ENCODE data around the gene IPO5. TPM values are rescaled to one million over a fixed set of nuclear protein-coding genes. Genes with fewer than 3 reads are reported as not detected.
A peak's percentile ranks its signal among the peaks of the same experiment; 100 is the strongest.

The IPO5 gene
- total RNA-seq, 1 experiment from 2014 or later, result 155 TPM

- no peak overlapping the region for H3K9ac ChIP-seq (ENCODE audit: low read length)
- BruUV-seq (replicated peaks), result no TSS peak
These were observed 18.0 kb downstream of the IPO5 start for GRCh38 chr13:97971519-97971918.

GRCh38 chr13:97974773-97975172 lies 21.3 kb downstream of the IPO5 start:
- H3K4me2 ChIP-seq (ENCODE audit: low read length), result no peak overlapping the region
- intact Hi-C loops (cut with micrococcal nuclease), result loop anchor here (5.0 kb wide), 1 partner anchor 48 kb away; no protein-coding TSS in a partner anchor
- TF ChIP-seq EZH2 (IDR thresholded peaks at IDR 0.05; ENCODE audit: low read length, unreplicated experiment) (no peak), CTCF (conservative IDR thresholded peaks at IDR 0.05; ENCODE audit: low read depth, low read length) (no peak), EZH2phosphoT487 (IDR thresholded peaks at IDR 0.05; ENCODE audit: borderline replicate concordance, low read length) (no peak)
- no peak overlapping the region for H2AFZ ChIP-seq (ENCODE audit: low read length)
- no peaks in the 10 kb centered on the region for H3K9me3 ChIP-seq (ENCODE audit: low read length)
- no peak overlapping the region for H3K9ac ChIP-seq (ENCODE audit: low read length)
- H3K4me1 ChIP-seq (ENCODE audit: insufficient read depth, low read length), result peaks cover 17% of the 10 kb centered on the region
- no TSS peak for BruUV-seq (replicated peaks)
- no peak overlapping the region for H3K4me3 ChIP-seq (ENCODE audit: low read length)
- peaks cover 30% of the 10 kb centered on the region for H3K79me2 ChIP-seq (ENCODE audit: low read length)
- H4K20me1 ChIP-seq (ENCODE audit: low read length), result peaks cover 17% of the 10 kb centered on the region
- no peaks in the 10 kb centered on the region for H3K27me3 ChIP-seq (ENCODE audit: low read length)
- H3K9me2 ChIP-seq (replicated peaks; ENCODE audit: low read length), result no peaks in the 10 kb centered on the region
- no peak for DNase-seq
- H3F3A ChIP-seq (ENCODE audit: low read length, unreplicated experiment), result no peaks in the 10 kb centered on the region
- H3K27ac ChIP-seq (ENCODE audit: low read length), result no peak overlapping the region
- H3K36me3 ChIP-seq (ENCODE audit: low read depth, low read length), result peaks cover 3% of the 10 kb centered on the region
- ChIA-PET CTCF (no interaction called here), POLR2A (ENCODE audit: unreplicated experiment) (no interaction called here)
- no peak for ATAC-seq

More at GRCh38 chr13:97971519-97971918, 18.0 kb downstream of the IPO5 start:
- H3K9me3 ChIP-seq (ENCODE audit: low read length), result no peaks in the 10 kb centered on the region
- DNase-seq (no peak), ATAC-seq (no peak)
- no peaks in the 10 kb centered on the region for H3K36me3 ChIP-seq (ENCODE audit: low read depth, low read length)
- intact Hi-C loops (cut with micrococcal nuclease), result no loop called here
- no peaks in the 10 kb centered on the region for H3K9me2 ChIP-seq (replicated peaks; ENCODE audit: low read length)
- no peak overlapping the region for H3K4me3 ChIP-seq (ENCODE audit: low read length)
- ChIA-PET POLR2A (ENCODE audit: unreplicated experiment) (no interaction called here), CTCF (no interaction called here)
- no peaks in the 10 kb centered on the region for H3F3A ChIP-seq (ENCODE audit: low read length, unreplicated experiment)
- H2AFZ ChIP-seq (ENCODE audit: low read length), result no peak overlapping the region
- no peaks in the 10 kb centered on the region for H3K79me2 ChIP-seq (ENCODE audit: low read length)
- H4K20me1 ChIP-seq (ENCODE audit: low read length), result no peaks in the 10 kb centered on the region
- peaks cover 5% of the 10 kb centered on the region; the same call in 1 of the 2 replicates for H3K4me1 ChIP-seq (ENCODE audit: insufficient read depth, low read length)
- no peaks in the 10 kb centered on the region for H3K27me3 ChIP-seq (ENCODE audit: low read length)
- H3K4me2 ChIP-seq (ENCODE audit: low read length), result no peak overlapping the region
- H3K27ac ChIP-seq (ENCODE audit: low read length), result no peak overlapping the region
- no peak for TF ChIP-seq CTCF (conservative IDR thresholded peaks at IDR 0.05; ENCODE audit: low read depth, low read length)
- no peak for TF ChIP-seq EZH2phosphoT487 (IDR thresholded peaks at IDR 0.05; ENCODE audit: borderline replicate concordance, low read length)
- no peak for TF ChIP-seq EZH2 (IDR thresholded peaks at IDR 0.05; ENCODE audit: low read length, unreplicated experiment)

GRCh38 chr13:97975280-97975847 lies 21.9 kb downstream of the IPO5 start:
- peak overlapping the region; percentile 87 for H2AFZ ChIP-seq (ENCODE audit: low read length)
- H3K9me3 ChIP-seq (ENCODE audit: low read length), result no peaks in the 10 kb centered on the region
- peak overlapping the region; percentile 86 for H3K9ac ChIP-seq (ENCODE audit: low read length)
- no peaks in the 10 kb centered on the region for H3K9me2 ChIP-seq (replicated peaks; ENCODE audit: low read length)
- H4K20me1 ChIP-seq (ENCODE audit: low read length), result peaks cover 22% of the 10 kb centered on the region
- peaks cover 23% of the 10 kb centered on the region for H3K4me1 ChIP-seq (ENCODE audit: insufficient read depth, low read length)
- peaks cover 8% of the 10 kb centered on the region for H3K36me3 ChIP-seq (ENCODE audit: low read depth, low read length)
- H3K4me3 ChIP-seq (ENCODE audit: low read length), result peak overlapping the region; percentile 72
- no peak for ATAC-seq
- TF ChIP-seq EZH2 (IDR thresholded peaks at IDR 0.05; ENCODE audit: low read length, unreplicated experiment) (no peak), EZH2phosphoT487 (IDR thresholded peaks at IDR 0.05; ENCODE audit: borderline replicate concordance, low read length) (no peak), CTCF (conservative IDR thresholded peaks at IDR 0.05; ENCODE audit: low read depth, low read length) (no peak)
- CTCF ChIA-PET, result no interaction called here
- peak overlapping the region; percentile 67 for H3K27ac ChIP-seq (ENCODE audit: low read length)
- BruUV-seq (replicated peaks), result TSS peak; percentile 59
- DNase-seq, result no peak
- no peaks in the 10 kb centered on the region for H3K27me3 ChIP-seq (ENCODE audit: low read length)
- POLR2A ChIA-PET (ENCODE audit: unreplicated experiment), result no interaction called here
- peaks cover 36% of the 10 kb centered on the region for H3K79me2 ChIP-seq (ENCODE audit: low read length)
- no peaks in the 10 kb centered on the region for H3F3A ChIP-seq (ENCODE audit: low read length, unreplicated experiment)
- H3K4me2 ChIP-seq (ENCODE audit: low read length), result peak overlapping the region; percentile 93
- intact Hi-C loops (cut with micrococcal nuclease), result loop anchor here (5.0 kb wide), 1 partner anchor 47 kb away; no protein-coding TSS in a partner anchor
